Calu3 (cell line): ENCODE results near the gene DNAJC4. TPM values are rescaled to one million over a fixed set of nuclear protein-coding genes. Genes with fewer than 3 reads are reported as not detected.

ENCODE experiments used
- BruUV-seq: library from RNA; stranded (reverse); fragments of 400-500 nt; replicated peaks from 2 replicates; lab custom pipeline; 2021; lab: Mats Ljungman, UMichigan
- CTCF ChIA-PET: fragments of 300-600 bp; sonication (Branson Sonifier 250); formaldehyde crosslinking; loops from one replicate; lab custom pipeline; 2022; ENCODE audit warnings: antibody characterized with exemption; lab: Charles Lee
- DNase-seq: peaks from one replicate; pipeline ENCODE4 v3.0.0; 2022
- H3K27ac Mint-ChIP-seq: one replicate; pipeline ENCODE4 v1.8.0; 2022; ENCODE audit warnings: mixed read lengths; ENCODE audit not compliant: unreplicated experiment
- H3K27me3 Mint-ChIP-seq: one replicate; pipeline ENCODE4 v1.8.0; 2022; ENCODE audit warnings: mixed read lengths; ENCODE audit not compliant: unreplicated experiment
- H3K36me3 Mint-ChIP-seq: one replicate; pipeline ENCODE4 v1.8.0; 2022; ENCODE audit warnings: mild to moderate bottlenecking, moderate library complexity, mixed read lengths; ENCODE audit not compliant: insufficient read depth, unreplicated experiment
- H3K4me1 Mint-ChIP-seq: one replicate; pipeline ENCODE4 v1.8.0; 2022; ENCODE audit warnings: mild to moderate bottlenecking, low read depth, mixed read lengths; ENCODE audit not compliant: unreplicated experiment
- H3K4me3 Mint-ChIP-seq: one replicate; pipeline ENCODE4 v1.8.0; 2022; ENCODE audit warnings: mild to moderate bottlenecking, low read depth, moderate library complexity, mixed read lengths; ENCODE audit not compliant: unreplicated experiment
- H3K9me3 Mint-ChIP-seq: one replicate; pipeline ENCODE4 v1.8.0; 2022; ENCODE audit warnings: low read depth, mixed read lengths; ENCODE audit not compliant: unreplicated experiment
- CTCF ChIP-seq: fragments of 200-600 bp; IDR thresholded peaks from one replicate; pipeline ENCODE4 v1.8.0; 2022; ENCODE audit warnings: antibody characterized with exemption; ENCODE audit not compliant: unreplicated experiment
- intact Hi-C: fragments of 100-400 bp; cut with micrococcal nuclease; formaldehyde crosslinking; loops from one replicate; pipeline ENCODE4 v1.10.0; 2022; ENCODE audit not compliant: unreplicated experiment
- total RNA-seq: library from RNA; stranded (reverse); gene quantifications from 2 replicates; pipeline ENCODE4 v1.2.3, GENCODE V29; 2022

The DNAJC4 gene
- total RNA-seq, 1 experiment from 2014 or later = 26.6 TPM

GRCh38 chr11:64250415-64251015 lies 20.2 kb downstream of the DNAJC4 start:
- CTCF ChIA-PET = interaction anchor here (0.6 to 1.1 kb wide), 3 partner anchors 17 to 34 kb away, joined by 3 to 8 read pairs (median 3); partner anchors contain the start of gene BAD
- intact Hi-C loops = no loop called here
- no peaks in the 10 kb centered on the region for H3K27me3 Mint-ChIP-seq
- no peak for DNase-seq
- H3K9me3 Mint-ChIP-seq = no peaks in the 10 kb centered on the region
- peaks cover 83% of the 10 kb centered on the region for H3K36me3 Mint-ChIP-seq
- BruUV-seq = no TSS peak
- TF ChIP-seq CTCF = no peak
- H3K4me1 Mint-ChIP-seq = peaks cover 11% of the 10 kb centered on the region
- H3K4me3 Mint-ChIP-seq = peak overlapping the region; percentile 90
- no peak overlapping the region for H3K27ac Mint-ChIP-seq

GRCh38 chr11:64251016-64251752 lies 20.8 kb downstream of the DNAJC4 start, which contains the start of gene PLCB3:
Gene PLCB3 (plus strand): TSS chr11:64251530. CDS start chr11:64251650, 120 bp downstream.
- intact Hi-C loops = no loop called here
- peak; percentile 91 for TF ChIP-seq CTCF
- Mint-ChIP-seq H3K9me3 (no peaks in the 10 kb centered on the region), H3K27ac (peak within 1 kb of the TSS; percentile 74), H3K4me1 (peaks cover 11% of the 10 kb centered on the region), H3K36me3 (peaks cover 77% of the 10 kb centered on the region), H3K4me3 (peak within 1 kb of the TSS; percentile 90), H3K27me3 (no peaks in the 10 kb centered on the region)
- BruUV-seq = no TSS peak
- CTCF ChIA-PET = interaction anchor here (0.9 to 1.8 kb wide), 4 partner anchors 10 to 47 kb away, joined by 3 to 16 read pairs (median 10); partner anchors contain the start of genes BAD and FKBP2
- DNase-seq = peak; percentile 52

DNA sequence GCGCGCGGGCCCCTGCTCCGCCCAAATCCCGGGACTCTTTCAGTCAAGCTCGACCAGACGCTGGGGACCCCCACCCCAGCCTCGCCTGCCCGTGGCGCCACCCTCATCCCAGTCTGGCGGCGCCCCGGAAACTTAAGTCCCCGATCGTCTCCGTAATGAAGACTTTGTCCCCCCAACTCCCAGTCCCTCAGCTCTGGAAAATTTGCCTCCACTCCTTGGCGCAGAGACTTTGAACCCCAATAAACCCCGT lies 21.3 kb downstream of the DNAJC4 start:
- BruUV-seq = no TSS peak
- Mint-ChIP-seq H3K36me3 (peaks cover 72% of the 10 kb centered on the region), H3K9me3 (no peaks in the 10 kb centered on the region), H3K27ac (peak overlapping the region; percentile 74), H3K4me3 (peak overlapping the region; percentile 90), H3K4me1 (peaks cover 11% of the 10 kb centered on the region), H3K27me3 (no peaks in the 10 kb centered on the region)
- CTCF ChIA-PET = interaction anchor here (0.9 to 1.8 kb wide), 6 partner anchors 10 to 53 kb away, joined by 3 to 16 read pairs (median 6); partner anchors contain the start of genes BAD and FKBP2
- intact Hi-C loops = no loop called here
- TF ChIP-seq CTCF = no peak
- DNase-seq = no peak

DNA sequence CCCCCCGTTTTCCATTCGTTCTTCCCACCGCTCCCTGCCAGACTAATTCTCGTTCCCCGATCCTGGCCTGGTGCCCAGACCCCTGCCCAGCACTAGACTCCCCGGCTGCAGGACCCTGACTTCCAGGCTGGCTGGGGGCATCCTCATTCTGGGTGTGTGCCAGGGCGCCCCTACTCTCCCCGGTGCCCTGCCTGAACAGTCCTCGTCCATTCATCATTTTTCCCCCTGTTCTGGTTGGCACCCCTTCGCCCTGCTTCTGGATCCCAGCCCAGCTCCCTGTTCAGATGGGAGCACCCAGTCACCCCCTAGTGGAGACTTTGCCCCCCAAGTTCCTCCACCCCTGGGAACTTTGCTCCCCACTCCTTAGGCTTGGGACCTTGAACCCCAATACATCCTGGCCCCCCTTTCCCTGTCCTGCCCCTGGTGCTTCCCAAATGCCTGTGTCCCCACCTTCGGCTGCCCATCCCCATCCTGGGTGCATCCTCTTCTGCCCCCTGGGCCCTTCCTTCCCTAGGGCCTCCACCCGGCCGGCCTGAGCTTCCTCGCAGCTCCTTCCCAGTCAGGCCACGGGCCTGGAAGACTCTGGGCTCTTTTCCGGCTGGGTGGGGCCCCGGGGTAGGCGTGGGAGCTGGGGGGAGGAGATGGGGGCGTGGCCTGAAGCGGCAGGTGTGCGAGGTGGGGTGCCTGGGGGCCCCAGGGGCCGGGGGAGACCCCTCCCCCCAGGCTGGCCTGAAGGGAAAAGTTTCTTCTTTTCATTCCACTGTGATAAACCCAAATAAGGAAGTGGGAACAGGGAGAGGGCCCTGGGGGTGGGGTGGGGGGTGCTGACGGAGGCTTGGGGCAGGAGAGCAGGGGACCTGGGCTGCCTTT lies 21.9 kb downstream of the DNAJC4 start:
- peak overlapping the region; percentile 74 for H3K27ac Mint-ChIP-seq
- peak overlapping the region; percentile 90 for H3K4me3 Mint-ChIP-seq
- DNase-seq = peak; percentile 75
- H3K36me3 Mint-ChIP-seq = peaks cover 66% of the 10 kb centered on the region
- intact Hi-C loops = no loop called here
- no peaks in the 10 kb centered on the region for H3K9me3 Mint-ChIP-seq
- BruUV-seq = no TSS peak
- H3K4me1 Mint-ChIP-seq = peaks cover 11% of the 10 kb centered on the region
- H3K27me3 Mint-ChIP-seq = no peaks in the 10 kb centered on the region
- CTCF ChIA-PET = interaction anchor here (0.7 to 1.8 kb wide), 6 partner anchors 11 to 103 kb away, joined by 3 to 16 read pairs (median 6); partner anchors contain the start of gene FKBP2
- no peak for TF ChIP-seq CTCF
